Epithelial cell of prostate (primary cell): Measurements from ENCODE around the gene LCMT1.
A peak's percentile ranks its signal among the peaks of the same experiment; 100 is the strongest.
"Not testable (repeated sequence)": the region's sequence is repeated elsewhere in the genome, so short reads cannot be mapped to it uniquely, and the experiment has no call there.

ENCODE experiments used
- DNase-seq: peaks from one replicate; pipeline ENCODE4 v3.0.0-alpha.2; 2011; ENCODE audit warnings: low read depth, low spot score
- H3K27ac ChIP-seq: fragments of 450-650 bp; 2 replicates; pipeline ENCODE4 v1.5.1; 2017; ENCODE audit warnings: mild to moderate bottlenecking

LCMT1 gene

DNA sequence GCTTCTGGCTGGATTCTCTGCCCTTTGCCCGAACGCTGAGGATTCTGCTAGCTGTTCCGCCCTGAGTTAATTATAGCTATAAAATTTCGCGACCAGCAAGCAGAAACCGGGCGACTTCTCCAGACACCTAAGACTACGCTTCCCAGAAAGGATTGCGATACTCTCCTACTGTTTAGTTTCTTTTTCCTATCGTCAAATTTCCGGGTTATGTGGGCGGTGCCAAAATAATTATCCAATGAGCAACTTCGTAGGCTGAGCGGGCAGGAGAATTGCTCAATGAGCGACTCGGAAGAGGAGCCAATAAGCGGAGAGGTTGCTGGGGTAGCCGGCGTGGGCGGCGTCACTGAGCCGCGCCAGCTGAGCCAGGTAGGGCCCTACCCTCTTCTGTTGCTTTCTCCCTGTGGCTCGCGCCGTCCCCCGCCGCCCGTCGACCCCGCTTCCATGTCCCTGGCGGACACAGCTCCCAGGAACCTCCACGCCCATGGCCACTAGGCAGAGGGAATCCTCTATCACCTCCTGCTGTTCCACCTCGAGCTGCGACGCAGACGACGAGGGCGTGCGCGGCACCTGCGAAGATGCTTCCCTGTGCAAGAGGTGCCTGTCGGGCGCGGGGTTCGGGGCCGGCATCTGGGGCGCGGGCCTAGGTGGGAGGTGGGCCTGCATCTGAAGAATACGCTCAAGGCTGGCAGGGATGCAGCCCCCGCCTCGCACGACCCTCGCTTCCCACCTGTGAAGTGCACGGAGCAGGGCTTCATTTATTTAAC lies at the start of gene LCMT1:
LCMT1 (plus strand) TSS at position 340 of the 764 bp plus-strand sequence; CDS start at position 482, 142 bp downstream.
- DNase-seq: peak; percentile 90
- H3K27ac ChIP-seq: peak within 1 kb of the TSS; percentile 80

DNA sequence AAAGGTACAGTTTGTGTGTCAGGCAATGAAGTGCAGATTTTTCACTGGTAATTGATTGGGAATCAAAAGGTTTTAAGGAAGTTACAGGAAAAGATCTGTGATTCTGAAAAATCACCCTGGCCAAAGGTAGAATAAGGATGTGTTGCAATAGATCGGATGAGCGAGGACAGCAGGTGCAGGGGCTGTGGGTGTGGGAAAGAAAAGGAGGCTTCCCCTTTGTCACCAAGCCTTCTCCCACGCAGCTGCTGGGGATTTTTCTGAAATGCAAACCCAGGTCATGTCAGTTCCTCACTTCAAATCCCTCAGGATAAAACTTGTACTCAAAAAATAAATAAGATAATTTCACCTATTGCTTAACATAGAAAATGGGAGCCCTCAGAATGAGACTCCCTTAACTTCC lies 48.4 kb upstream of the LCMT1 start:
- no peak for DNase-seq
- no peak overlapping the region for H3K27ac ChIP-seq

DNA sequence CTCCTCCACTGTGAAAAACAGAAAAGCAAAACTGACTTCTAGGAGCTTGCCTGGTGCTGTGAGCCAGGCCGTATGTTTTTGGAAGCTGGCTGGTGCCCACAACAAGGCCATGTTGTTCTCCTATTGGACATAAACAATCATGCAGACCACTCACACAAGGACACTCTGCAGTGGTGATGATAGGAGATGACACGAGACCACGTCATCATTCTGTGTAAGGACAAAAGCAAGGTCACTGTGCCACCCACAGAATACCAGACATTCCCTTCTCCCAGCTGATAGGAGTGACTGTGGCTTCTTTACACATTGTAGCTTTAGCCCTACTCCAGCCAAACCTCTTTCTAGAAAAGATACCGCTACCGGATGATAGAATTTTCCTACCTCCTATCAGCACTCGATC lies 47.7 kb upstream of the LCMT1 start:
- H3K27ac ChIP-seq: no peak overlapping the region
- no peak for DNase-seq

DNA sequence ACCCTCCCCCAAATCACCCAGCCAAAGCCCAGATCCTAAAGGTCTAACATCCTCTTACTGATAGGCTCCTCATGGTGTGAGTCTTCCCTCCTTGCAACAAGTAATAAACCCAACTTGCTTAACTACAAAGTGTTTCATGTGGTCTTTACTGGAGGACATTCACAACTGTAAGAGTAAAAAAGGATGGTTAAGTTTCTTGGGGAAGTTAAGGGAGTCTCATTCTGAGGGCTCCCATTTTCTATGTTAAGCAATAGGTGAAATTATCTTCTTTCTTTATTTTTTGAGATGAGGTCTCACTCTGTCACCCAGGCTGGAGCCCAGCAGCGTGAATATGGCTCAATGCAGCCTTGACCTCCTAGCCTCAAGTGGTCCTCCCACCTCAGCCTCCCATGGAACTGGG lies 47.3 kb upstream of the LCMT1 start:
- not testable (repeated sequence) for H3K27ac ChIP-seq, DNase-seq

DNA sequence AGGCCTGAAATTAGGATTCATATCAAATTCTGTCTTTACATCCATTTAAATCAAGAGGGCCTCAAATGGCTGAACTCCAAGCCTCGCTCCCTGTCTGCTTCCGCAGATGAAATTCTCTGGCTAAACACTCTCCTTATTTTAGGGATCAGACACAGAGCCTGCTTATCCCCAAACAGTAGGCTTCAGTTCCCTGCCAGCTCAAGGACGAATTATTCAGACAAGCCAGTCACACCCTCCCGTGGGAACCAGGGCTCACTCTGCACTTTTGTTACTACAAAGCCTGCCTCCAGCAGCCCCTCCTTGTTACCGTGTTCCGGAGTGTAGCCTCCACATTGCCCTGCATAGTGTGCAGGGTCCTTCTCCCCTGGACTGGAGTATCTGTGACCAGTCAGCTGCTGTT lies 46.6 kb upstream of the LCMT1 start:
- no peak for DNase-seq
- no peak overlapping the region for H3K27ac ChIP-seq

DNA sequence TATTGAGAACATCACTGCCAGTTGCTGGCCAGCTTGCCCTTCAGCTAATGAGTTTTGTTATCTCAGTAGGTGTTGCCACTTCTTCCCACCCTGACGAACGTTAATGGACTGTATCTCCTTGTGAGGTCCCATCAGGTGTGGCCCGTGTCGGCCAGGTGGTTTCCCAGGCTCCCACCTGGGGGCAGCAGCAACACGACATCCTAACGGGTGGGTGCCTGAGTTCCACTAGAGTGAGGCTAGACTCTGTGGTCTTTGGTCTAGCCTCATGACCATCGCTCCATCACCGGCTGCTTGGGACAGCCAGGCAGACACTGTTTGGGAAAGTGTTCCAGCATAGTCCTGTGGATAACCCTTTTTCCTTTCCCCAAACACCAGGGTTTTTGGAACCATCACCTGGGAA lies 45.6 kb upstream of the LCMT1 start:
- no peak for DNase-seq
- no peak overlapping the region for H3K27ac ChIP-seq

DNA sequence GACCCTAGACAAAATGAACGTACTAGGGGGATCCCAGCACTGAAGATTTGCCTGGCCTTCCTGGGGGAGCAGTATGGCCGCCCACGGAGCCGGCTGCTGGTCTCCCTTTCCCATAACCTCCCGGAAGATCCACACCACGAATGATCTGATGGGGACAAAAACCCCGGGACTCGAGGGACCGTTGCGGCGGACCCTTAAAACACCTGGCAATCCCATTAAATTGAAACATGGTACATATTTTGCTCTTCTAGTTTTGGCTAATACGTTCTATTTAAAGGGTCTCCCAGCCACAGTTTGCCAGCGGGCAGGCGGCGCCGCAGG lies 45.2 kb upstream of the LCMT1 start:
- DNase-seq: no peak
- peak overlapping the region; percentile 63 for H3K27ac ChIP-seq

DNA sequence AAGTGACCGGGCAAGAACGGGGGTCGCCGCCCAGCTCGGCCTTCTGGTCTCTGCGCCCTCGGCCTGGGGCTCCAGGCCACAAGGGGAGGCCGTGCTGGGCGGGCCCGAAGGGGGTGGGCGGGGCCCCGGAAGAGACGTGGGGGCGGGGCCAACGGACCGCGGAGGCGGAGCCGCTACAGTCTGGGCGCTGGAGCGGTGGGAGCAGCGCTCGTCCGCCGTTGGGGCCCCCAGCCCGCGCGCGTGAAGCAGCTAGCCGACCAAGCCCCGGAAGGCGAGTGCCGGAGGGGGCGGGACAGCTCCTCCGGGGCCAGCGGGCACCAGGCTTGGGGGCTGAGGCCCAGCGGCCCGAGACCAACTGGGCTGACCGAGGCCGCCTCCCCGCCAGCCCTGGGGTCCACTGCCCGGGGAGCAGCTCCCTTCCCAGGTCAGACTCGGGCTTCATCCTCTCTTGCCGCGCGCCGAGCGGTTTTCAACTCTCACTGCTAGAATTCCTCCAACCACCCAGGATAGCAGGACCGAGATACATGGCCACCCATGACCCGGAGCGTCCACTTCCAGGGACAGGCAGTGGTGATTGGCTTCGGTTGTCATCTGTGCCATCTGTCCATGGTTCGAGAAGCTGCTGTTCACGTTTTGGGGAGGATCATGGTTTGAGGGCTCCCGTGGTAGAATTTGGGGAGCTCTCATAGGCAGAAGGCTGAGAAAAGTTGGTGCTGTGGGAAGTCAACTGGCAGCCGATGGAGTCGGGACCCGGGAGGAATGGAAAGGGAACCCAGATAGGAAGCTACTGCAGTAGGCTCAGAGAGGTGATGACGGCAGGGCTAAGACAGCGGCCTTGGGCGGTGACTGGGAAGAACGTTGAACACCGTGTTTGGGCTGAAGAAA lies 44.6 kb upstream of the LCMT1 start:
- peak overlapping the region; percentile 63 for H3K27ac ChIP-seq
- DNase-seq: no peak

DNA sequence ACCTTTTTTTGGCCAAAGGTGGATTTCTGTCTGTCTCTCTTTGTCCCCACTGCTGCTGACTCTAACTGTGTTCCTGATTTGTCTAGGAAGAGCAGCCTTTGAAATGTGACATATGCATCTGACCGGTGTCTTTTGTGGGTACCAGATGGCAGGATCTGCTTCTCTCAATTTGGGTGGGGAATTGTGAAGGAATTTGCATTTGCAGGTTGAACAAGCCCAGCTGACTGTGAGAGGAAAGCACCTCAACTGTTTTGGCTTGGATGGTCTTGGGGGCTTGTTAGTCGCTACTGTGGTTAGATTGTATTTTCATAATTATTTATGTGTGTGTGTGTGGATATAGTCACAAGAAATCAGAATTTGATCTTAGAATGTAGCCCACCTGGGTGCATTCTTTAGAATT lies 37.7 kb upstream of the LCMT1 start:
- H3K27ac ChIP-seq: no peak overlapping the region
- DNase-seq: no peak

DNA sequence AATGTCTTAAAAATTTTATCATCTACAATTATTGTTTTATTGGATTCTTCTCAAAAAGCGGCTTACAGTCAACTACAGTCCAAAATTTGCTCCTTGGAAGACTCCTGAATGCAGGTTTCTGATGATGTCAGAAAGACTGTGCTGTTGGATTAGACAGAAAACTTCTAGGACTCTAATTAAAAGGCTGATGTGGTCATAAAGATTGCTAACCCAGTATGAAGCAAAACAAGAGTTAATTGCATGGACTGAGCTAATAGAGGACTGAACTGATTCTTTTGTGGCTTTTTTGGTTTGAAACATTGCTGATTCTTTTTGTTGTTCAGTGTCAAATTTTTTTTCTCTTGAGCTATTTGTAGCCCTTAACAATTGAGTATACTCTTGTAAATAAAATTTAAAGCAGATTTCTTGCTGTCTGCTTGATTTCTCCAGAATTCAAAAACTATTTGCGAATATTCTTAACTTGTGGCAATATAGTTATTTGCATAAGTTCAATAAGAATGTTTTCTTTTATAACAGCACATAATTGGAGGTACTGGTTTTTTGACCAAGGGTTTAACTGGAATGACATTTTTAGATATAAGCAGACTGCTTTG lies 33.1 kb upstream of the LCMT1 start:
- no peak overlapping the region for H3K27ac ChIP-seq
- DNase-seq: no peak

DNA sequence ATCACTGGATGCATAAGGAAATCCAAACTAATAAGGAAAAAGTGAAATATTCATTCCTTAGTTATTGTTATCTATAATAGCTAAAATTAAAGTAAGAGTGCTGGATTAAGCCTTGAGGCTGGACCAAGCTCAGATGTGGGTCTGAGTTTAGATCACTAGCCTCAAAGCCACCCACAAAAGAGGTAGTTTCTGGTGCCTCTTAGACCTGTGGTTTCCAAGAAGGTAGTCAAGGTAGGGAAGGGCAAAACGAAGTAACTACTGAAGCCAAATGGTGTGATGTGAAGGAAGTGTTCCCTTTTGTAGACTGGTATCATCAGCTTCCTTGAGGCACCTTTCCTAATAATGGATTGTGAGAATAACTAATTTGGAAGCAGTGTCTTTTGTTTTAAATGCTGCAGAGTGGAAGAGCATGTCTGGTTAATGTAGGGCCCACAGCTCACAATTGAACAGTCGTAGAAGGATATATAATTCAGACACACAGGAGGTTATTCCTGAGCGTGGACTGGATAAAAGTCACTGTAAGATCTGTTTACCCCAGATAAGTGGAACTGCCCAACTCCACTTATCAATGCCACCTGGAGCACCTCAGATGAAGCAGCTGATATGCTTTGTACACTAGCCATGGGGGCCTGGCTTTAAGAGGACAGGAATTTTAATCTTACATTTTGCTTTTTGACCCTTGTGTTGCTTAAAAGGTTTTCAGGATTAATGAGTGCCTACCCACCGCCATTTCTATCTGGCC lies 31.7 kb upstream of the LCMT1 start:
- no peak overlapping the region for H3K27ac ChIP-seq
- DNase-seq: no peak

DNA sequence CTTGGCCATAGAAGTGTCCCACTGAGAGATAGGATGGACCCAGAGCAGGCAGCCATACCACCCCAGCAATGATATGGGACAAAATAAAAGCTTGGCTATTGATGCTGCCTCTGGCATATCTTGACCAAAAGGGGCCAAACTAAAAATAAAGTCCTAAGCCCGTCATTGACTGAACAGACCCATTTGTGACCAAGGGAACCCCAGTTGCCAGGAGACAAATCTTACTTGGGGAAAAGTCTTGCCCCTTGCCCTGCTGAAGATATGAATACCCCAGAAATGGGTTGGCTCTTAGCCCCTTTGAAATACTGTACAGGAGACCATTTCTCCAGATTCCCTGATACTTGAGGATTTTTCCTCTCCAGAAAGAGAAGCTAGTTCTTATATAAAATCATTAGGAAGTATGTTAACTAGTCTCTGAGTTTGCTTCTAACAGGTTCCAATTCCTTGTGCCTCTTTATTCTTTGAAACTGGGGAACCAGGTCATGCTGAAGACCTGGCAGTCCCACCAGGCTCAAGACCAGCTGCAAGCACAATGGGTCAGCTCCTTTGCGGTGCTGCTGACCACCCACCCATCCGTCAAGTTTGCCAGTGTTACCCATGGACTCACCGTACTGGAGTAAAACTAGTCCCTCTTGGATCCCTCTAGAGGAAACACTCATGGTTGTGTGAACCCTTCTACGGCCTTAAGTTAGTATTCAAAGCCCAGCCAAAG lies 31.0 kb upstream of the LCMT1 start:
- no peak for DNase-seq
- no peak overlapping the region for H3K27ac ChIP-seq

DNA sequence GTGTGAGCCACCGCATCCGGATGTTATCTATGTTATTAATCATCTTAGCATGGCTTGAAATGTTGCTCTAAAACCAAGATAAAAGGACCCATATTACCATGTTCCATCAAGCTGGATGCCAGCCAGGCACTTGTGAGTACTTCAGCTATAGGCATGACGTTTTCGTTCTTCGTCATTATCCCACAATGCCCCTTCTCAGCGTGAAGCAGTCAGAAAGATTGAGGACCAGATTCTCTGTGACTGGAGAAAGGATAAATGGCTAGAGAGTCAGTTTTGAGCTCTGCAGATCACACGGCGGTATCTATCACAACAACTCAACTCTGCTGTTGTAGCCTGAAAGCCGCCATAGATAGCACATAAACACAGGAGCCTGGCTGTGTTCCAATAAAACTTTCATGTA lies 29.8 kb upstream of the LCMT1 start:
- no peak for DNase-seq
- no peak overlapping the region for H3K27ac ChIP-seq

DNA sequence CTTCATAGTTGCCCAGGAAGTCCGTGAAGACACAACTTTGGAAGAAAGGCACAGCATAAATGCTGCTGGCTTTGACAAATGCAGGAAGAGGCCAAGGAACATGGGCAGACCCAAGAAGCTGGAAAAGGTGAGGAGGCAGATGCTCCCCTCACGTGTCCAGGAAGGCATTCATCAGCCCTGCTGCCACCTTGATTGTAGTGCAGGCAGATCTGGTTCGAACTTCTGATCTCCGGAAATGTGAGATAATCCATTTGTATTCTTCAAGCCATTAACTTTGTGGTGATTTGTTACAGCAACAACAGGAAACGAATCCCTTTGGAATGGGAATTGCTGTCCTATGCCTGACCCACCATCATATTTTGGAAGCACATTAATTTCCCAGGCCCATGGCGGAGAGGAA lies 28.5 kb upstream of the LCMT1 start:
- H3K27ac ChIP-seq: no peak overlapping the region
- DNase-seq: no peak

DNA sequence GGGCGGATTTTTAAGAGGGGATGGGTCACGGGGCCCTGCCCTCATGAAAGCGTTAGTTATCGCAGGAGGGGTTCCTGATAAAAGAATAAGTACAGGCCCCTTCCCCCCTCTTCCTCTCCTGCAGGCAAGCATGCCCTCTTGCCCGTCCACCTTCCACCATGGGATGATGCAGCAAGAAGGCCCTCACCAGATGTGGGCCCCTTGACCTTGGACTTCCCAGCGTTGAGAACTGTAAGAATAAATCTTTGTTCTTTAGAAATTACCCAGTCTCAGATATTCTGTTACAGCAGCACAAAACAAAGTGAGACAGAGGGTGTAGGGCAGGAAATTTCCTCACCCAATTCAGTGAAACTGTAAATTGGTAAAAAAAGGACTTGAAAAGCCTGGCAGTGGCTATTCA lies 27.8 kb upstream of the LCMT1 start:
- DNase-seq: no peak
- H3K27ac ChIP-seq: no peak overlapping the region

DNA sequence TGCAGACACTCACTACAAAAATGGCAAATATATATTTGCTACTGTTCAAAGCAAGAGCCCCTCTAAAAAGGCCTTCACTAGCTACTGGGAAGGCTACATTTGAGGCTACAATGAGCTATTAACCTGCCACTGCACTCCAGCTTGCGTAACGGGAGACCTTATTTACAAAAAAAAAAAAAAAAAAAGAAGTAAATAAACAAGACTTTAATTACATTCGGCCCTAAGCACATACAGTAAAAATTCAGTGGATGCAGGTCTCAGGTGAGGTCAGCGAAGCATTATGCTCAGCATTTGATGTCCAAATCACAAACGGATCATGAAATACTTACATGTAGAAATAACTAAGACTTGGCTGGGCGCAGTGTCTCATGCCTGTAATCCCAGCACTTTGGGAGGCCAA lies 26.7 kb upstream of the LCMT1 start:
- no peak overlapping the region for H3K27ac ChIP-seq
- DNase-seq: no peak

DNA sequence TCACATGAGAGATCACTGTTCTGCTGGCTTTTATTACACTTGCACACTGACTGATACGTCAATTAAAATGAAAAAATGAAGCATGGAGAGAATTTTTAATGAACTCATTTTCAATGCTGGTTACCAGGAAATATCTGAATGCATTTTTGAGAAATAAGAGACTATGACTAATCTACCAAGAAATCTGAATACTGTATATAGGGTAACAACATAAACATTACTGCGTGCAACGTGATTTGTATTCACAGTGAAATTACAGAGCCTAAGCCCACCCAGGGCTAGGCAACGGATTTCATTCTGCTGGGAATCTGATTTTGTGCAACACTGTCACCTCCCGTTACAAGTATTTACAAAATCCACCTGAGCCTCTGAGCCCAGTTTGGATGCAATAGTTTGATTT lies 23.8 kb upstream of the LCMT1 start:
- DNase-seq: no peak

DNA sequence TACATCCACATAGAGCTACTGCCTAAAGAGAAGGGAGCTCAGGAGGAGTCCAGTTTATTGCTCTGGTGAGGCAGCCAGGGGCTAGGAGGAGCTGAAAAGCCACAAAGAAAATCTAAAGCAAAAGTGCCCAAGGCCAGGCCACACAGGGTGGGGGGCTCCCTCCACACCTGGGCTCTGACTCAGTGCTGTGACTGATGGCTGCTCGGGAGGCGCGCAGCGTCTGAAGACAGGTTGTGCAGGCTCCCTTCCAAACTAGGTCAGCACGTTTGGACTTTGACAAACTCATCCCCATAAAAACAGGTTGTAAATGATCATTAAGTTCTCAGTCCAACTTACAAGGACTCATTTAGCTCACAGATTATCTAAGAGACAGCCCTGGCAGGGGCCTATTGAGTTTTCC lies 22.2 kb upstream of the LCMT1 start:
- DNase-seq: no peak

More for the DNA sequence above, 23.8 kb upstream of the LCMT1 start:
- no peak overlapping the region for H3K27ac ChIP-seq

DNA sequence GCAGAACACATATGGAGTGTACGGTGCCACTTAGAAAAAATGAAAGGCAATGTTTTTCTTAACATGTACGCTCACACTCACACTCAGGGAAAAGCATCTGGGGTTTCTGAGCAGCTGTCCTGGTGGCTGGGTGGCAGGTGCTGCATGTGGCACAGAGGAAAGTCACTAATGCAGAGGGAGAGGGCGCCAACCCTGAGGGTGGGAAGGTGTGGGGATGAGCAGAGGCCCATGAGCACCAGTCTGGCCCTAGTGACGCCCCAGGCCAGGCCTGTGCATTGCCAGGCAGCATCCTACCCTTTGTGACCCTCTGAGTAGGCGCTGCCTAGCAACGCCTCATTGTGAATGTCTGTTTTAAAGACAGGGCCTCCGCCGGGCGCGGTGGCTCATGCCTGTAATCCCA lies 19.1 kb upstream of the LCMT1 start:
- no peak overlapping the region for H3K27ac ChIP-seq
- DNase-seq: no peak

More for the DNA sequence above, 22.2 kb upstream of the LCMT1 start:
- no peak overlapping the region for H3K27ac ChIP-seq
